Measurements from ENCODE around the gene TRMT112. TPM values are rescaled to one million over a fixed set of nuclear protein-coding genes. Genes with fewer than 3 reads are reported as not detected.
"Not testable (repeated sequence)": the region's sequence is repeated elsewhere in the genome, so short reads cannot be mapped to it uniquely, and the experiment has no call there.

TRMT112 gene
- total RNA-seq, 2 experiments from 2014 or later: 235 to 248 TPM

DNA sequence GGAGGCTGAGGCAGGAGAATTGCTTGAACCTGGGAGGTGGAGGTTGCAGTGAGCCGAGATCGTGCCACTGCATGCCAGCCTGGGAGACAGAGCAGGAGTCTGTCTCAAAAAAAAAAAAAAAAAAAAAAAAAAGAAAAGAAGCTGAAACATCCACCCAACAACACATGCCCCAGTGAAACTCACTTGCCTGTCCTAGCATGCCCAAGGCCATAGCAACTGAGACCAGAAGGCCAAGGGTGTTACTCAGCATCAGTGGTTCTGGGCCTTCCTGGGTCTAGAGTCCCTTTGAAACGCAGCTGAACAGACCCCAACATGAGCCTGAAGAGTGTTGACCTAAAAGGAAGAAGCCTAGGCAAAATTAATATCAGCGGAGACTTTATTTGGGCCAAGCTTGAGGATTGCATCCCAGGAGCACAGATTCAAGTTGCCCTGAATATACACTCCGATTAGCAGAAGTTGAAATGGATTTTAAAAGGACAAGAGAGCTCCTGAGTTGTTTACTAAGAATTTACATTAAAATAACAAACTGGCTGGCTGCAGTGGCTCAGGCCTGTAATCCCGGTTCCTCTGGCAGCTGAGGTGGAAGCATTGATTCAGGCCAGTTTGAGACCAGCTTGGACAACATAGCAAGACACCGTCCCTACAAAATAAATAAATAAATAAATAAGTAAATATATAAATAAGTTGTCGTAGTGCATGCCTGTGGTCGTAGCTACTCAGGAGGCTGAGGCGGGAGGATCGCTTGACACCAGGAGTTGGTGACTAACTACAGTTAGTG, 7.5 kb upstream of the TRMT112 start:
- Mint-ChIP-seq H3K4me3 (no peak overlapping the region), H3K9me3 (no peaks in the 10 kb centered on the region), H3K4me1 (peaks cover 12% of the 10 kb centered on the region), H3K36me3 (peaks cover 8% of the 10 kb centered on the region), H3K27ac (no peak overlapping the region), H3K27me3 (no peaks in the 10 kb centered on the region)
- no peak for DNase-seq

DNA sequence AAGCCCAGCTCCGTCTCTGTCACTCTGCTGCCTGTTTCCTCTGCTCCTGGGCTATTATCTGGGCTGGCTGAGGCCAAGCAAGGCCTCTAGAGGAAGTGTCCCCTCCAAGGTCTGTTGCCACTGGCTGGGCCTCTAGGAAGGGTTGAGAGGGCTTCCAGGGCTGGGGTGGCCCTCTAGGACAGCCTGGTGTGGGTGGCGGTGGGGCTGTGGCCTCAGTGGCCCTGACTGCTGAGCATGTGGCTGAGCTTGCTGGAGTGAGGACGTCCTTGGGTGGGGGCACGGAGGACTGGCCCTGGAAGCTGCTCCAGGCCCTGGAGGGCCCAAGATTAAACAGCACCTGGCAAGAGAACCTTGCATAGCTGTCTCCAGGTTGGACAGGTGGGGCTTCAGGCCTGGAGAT, 6.6 kb upstream of the TRMT112 start:
- not testable (repeated sequence) for DNase-seq, H3K4me3 Mint-ChIP-seq, H3K27ac Mint-ChIP-seq, H3K27me3 Mint-ChIP-seq, H3K9me3 Mint-ChIP-seq
- Mint-ChIP-seq H3K36me3 (peaks cover 11% of the 10 kb centered on the region), H3K4me1 (peaks cover 20% of the 10 kb centered on the region)

DNA sequence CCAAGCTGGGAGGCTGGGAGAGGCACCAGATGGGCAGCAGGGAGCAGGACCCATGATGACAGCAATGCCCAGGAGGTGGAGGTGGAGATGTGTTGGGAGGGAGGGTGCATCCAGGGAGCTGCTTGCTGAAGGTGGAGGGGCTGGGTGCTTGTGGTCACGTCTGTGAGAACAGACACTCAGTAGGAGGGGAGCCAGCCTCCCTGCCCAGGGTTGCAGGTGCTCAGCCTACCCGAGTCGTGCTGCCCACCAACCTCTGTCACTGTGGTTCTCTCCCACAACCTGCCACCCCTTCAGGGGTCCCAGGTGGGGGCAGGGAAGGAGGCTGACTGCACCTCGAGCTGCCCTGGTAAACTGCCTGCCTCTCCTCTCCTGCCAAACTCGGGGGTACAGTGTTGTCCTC, 6.0 kb upstream of the TRMT112 start:
- H3K4me3 Mint-ChIP-seq: no peak overlapping the region
- H3K27ac Mint-ChIP-seq: no peak overlapping the region
- peaks cover 23% of the 10 kb centered on the region for H3K4me1 Mint-ChIP-seq
- no peaks in the 10 kb centered on the region for H3K9me3 Mint-ChIP-seq
- H3K27me3 Mint-ChIP-seq: no peaks in the 10 kb centered on the region
- DNase-seq: no peak
- H3K36me3 Mint-ChIP-seq: peaks cover 12% of the 10 kb centered on the region

DNA sequence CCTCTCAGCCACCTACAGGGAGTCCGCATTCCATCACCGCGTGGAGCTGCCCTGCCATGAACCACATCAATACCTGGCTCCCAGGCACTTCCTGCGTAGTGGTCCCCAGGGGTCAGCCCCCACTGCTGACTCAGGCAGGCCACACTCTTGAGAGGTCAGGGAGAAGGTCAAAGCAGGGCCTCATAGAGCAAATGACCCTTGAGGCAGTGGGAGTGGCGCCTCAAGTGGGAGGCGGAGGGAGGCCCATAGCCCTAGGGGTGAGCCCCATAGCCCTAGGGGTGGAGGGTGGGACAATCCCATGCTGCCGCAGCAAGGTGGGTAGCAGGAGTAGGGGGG, 5.5 kb upstream of the TRMT112 start:
- DNase-seq: no peak
- Mint-ChIP-seq H3K9me3 (no peaks in the 10 kb centered on the region), H3K27ac (no peak overlapping the region)

DNA sequence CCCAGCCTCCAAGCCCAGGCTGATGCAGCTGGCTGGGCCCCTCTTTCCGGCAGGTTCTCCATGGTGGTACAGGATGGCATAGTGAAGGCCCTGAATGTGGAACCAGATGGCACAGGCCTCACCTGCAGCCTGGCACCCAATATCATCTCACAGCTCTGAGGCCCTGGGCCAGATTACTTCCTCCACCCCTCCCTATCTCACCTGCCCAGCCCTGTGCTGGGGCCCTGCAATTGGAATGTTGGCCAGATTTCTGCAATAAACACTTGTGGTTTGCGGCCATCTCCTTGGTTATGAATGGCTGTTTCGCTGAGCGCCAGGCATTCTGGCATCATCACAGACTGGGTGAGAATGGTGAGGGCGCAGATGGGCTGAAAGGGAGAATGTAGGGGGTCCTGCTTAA, 4.2 kb upstream of the TRMT112 start:
- Mint-ChIP-seq H3K9me3 (no peaks in the 10 kb centered on the region), H3K4me1 (peaks cover 29% of the 10 kb centered on the region), H3K4me3 (no peak overlapping the region), H3K36me3 (peaks cover 23% of the 10 kb centered on the region), H3K27ac (no peak overlapping the region), H3K27me3 (no peaks in the 10 kb centered on the region)
- no peak for DNase-seq

More for the DNA sequence above, 5.5 kb upstream of the TRMT112 start:
- H3K36me3 Mint-ChIP-seq: peaks cover 12% of the 10 kb centered on the region
- H3K4me3 Mint-ChIP-seq: no peak overlapping the region
- H3K4me1 Mint-ChIP-seq: peaks cover 23% of the 10 kb centered on the region
- H3K27me3 Mint-ChIP-seq: no peaks in the 10 kb centered on the region

DNA sequence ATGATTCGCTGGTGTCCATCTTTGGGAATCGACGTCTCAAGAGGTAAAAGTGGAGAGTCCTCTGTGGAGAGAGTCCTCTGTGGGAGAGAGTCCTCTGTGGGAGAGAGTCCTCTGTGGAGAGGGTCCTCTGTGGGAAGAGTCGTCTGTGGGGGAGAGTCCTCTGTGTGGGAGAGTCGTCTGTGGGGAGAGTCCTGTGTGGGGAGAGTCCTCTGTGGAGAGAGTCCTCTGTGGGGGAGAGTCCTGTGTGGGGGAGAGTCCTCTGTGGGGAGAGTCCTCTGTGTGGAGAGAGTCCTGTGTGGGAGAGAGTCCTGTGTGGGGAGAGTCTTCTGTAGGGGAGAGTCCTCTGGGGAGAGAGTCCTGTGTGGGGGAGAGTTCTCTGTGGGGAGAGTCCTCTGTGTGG, 3.7 kb upstream of the TRMT112 start:
- peak overlapping the region; percentile 27 for H3K27ac Mint-ChIP-seq
- DNase-seq: no peak
- H3K36me3 Mint-ChIP-seq: peaks cover 27% of the 10 kb centered on the region
- no peaks in the 10 kb centered on the region for H3K9me3 Mint-ChIP-seq
- no peak overlapping the region for H3K4me3 Mint-ChIP-seq
- H3K4me1 Mint-ChIP-seq: peaks cover 33% of the 10 kb centered on the region
- no peaks in the 10 kb centered on the region for H3K27me3 Mint-ChIP-seq

DNA sequence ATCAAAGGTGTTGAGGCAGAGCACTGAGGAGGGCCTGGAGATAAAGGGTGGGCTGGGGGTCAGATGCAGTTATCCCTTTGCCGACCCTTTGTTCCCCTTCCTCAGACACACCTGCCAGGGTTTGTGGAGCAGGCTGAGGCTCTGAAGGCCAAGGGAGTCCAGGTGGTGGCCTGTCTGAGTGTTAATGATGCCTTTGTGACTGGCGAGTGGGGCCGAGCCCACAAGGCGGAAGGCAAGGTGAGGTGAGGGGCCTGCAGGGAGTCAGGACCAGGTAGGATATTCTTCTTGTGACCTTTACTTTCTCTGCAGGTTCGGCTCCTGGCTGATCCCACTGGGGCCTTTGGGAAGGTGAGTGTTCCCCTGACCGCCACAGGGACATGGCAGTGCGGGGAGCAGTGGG, 3.2 kb upstream of the TRMT112 start:
- H3K4me1 Mint-ChIP-seq: peaks cover 33% of the 10 kb centered on the region
- no peaks in the 10 kb centered on the region for H3K27me3 Mint-ChIP-seq
- H3K4me3 Mint-ChIP-seq: peak overlapping the region; percentile 29
- no peak overlapping the region for H3K27ac Mint-ChIP-seq
- no peaks in the 10 kb centered on the region for H3K9me3 Mint-ChIP-seq
- H3K36me3 Mint-ChIP-seq: peaks cover 27% of the 10 kb centered on the region
- no peak for DNase-seq

DNA sequence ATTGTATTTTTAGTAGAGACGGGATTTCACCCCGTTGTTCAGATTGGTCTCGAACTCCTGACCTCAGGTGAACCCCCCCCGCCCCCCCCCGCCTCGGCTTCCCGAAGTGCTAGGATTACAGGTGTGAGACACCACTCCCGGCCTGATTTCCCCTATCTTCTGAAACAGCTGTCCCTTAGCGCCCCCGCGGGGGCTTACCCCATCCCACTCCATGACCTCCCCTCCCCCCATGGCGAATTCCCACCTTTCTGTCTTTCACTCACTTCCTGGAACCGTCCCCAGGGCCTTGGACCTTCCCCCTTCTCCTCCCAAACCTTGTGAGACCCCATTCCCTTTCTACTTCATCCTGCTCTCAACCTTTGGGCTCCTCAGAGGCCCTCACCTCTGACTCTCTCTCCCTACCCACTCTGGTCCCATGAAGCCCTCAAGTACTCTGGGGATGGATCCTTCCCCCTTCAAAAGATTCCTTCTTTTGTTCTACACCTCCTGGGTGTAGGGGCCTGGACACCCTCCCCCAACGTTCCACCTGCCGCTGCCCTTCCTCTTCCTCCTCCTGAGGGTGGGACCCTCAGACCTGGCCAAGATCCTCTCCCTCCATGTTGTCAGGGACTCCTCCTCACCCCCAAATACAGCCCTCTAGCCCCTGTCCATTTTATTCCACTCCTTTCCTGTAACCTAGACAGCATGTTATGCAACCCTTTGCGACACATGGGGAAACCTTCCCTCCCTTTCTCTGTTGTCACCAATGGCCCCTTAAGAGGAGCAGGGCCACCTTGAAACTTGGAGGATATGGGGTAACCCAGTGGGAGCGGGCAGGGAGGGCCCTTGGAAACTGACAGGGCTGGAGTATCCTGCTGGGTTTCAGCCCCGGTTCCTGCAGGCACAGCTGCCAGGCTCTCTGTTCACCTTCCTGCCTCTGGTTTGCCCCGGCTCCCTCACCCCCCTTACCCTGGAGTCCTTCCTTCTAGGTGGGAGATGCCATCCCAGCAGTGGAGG, 1.7 kb upstream of the TRMT112 start:
- no peak for DNase-seq
- peak overlapping the region; percentile 100 for H3K27ac Mint-ChIP-seq
- no peaks in the 10 kb centered on the region for H3K9me3 Mint-ChIP-seq
- H3K36me3 Mint-ChIP-seq: peaks cover 30% of the 10 kb centered on the region
- H3K4me1 Mint-ChIP-seq: peaks cover 40% of the 10 kb centered on the region
- peak overlapping the region; percentile 94 for H3K4me3 Mint-ChIP-seq
- no peaks in the 10 kb centered on the region for H3K27me3 Mint-ChIP-seq

DNA sequence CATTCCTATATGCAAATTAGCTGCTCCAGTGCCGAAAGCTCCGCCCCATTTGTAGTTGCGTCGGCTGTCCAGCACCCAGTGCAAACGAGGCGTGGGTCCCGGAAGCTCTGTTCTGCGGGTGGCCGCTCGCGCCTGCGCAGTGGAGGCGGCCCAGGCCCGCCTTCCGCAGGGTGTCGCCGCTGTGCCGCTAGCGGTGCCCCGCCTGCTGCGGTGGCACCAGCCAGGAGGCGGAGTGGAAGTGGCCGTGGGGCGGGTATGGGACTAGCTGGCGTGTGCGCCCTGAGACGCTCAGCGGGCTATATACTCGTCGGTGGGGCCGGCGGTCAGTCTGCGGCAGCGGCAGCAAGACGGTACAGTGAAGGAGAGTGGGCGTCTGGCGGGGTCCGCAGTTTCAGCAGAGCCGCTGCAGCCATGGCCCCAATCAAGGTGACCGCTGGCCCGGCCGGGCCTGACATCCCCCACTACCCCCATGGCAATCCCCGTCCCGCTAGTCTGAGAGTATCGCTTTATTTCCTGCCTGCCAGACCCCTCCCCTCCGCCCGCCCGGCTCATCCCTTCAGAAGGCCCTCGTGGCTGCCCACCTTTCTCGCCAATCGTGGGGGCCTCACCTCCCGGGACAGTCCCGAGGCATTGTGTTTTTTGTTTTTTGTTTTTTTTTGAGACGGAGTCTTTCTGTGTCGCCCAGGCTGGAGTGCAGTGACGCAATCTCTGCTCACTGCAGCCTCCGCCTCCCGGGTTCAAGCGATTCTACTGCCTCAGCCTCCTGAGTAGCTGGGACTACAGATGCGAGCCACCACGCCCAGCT, 804 bp upstream of the TRMT112 start, which contains the start of gene PRDX5:
Gene PRDX5 (plus strand): TSS at position 161 of the 805 bp plus-strand sequence. CDS start 95 bp downstream, at position 256.
- H3K36me3 Mint-ChIP-seq: peaks cover 31% of the 10 kb centered on the region
- peak within 1 kb of the TSS; percentile 100 for H3K27ac Mint-ChIP-seq
- H3K27me3 Mint-ChIP-seq: no peaks in the 10 kb centered on the region
- H3K4me3 Mint-ChIP-seq: peak within 1 kb of the TSS; percentile 94
- DNase-seq: peak; percentile 98
- peaks cover 40% of the 10 kb centered on the region for H3K4me1 Mint-ChIP-seq
- no peaks in the 10 kb centered on the region for H3K9me3 Mint-ChIP-seq

DNA sequence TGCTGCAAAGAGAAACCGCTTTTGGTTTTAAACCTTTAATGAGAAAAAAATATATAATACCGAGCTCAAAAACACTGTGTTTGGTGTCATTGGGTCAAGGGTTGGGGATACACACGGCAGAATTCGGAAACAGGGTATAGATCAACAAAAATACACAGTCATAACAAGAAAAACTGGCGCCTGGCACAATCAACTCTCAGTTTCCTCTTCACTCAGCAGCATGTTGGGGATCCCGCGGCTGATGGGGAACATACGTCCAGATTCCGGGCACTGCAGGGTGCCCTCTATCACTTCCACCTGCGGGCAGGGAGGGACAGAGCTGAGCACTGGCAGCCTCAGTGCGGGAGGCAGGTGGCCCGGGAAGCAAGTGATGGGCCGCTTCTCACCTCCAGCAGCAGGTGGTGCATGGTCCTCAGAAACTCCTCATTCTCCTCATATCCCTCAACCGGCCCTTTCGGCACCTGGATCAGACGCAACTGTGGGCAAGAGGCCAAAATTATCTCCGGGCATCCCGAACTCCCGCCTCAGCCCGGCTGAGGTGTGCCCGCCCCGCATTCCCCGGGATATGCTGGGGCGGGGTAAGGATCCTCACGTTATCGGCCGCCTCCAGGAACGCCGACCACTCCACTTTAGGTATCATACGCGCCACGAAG, 561 bp downstream of the TRMT112 start:
- no peak for DNase-seq
- peaks cover 47% of the 10 kb centered on the region for H3K4me1 Mint-ChIP-seq
- peaks cover 33% of the 10 kb centered on the region for H3K36me3 Mint-ChIP-seq
- H3K27me3 Mint-ChIP-seq: no peaks in the 10 kb centered on the region
- peak overlapping the region; percentile 94 for H3K4me3 Mint-ChIP-seq
- peak overlapping the region; percentile 100 for H3K27ac Mint-ChIP-seq
- H3K9me3 Mint-ChIP-seq: no peaks in the 10 kb centered on the region

DNA sequence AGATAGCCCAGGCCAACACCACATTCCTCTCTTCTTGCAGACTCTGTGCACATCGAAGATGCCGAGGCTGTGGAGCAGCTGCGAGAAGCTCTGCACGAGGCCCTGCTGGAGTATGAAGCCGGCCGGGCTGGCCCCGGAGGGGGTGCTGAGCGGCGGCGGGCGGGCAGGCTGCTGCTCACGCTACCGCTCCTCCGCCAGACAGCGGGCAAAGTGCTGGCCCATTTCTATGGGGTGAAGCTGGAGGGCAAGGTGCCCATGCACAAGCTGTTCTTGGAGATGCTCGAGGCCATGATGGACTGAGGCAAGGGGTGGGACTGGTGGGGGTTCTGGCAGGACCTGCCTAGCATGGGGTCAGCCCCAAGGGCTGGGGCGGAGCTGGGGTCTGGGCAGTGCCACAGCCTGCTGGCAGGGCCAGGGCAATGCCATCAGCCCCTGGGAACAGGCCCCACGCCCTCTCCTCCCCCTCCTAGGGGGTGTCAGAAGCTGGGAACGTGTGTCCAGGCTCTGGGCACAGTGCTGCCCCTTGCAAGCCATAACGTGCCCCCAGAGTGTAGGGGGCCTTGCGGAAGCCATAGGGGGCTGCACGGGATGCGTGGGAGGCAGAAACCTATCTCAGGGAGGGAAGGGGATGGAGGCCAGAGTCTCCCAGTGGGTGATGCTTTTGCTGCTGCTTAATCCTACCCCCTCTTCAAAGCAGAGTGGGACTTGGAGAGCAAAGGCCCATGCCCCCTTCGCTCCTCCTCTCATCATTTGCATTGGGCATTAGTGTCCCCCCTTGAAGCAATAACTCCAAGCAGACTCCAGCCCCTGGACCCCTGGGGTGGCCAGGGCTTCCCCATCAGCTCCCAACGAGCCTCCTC, 1.5 kb downstream of the TRMT112 start:
- H3K36me3 Mint-ChIP-seq: peaks cover 30% of the 10 kb centered on the region
- not testable (repeated sequence) for DNase-seq, H3K9me3 Mint-ChIP-seq, H3K27me3 Mint-ChIP-seq
- peak overlapping the region; percentile 94 for H3K4me3 Mint-ChIP-seq
- H3K27ac Mint-ChIP-seq: peak overlapping the region; percentile 100
- peaks cover 44% of the 10 kb centered on the region for H3K4me1 Mint-ChIP-seq

DNA sequence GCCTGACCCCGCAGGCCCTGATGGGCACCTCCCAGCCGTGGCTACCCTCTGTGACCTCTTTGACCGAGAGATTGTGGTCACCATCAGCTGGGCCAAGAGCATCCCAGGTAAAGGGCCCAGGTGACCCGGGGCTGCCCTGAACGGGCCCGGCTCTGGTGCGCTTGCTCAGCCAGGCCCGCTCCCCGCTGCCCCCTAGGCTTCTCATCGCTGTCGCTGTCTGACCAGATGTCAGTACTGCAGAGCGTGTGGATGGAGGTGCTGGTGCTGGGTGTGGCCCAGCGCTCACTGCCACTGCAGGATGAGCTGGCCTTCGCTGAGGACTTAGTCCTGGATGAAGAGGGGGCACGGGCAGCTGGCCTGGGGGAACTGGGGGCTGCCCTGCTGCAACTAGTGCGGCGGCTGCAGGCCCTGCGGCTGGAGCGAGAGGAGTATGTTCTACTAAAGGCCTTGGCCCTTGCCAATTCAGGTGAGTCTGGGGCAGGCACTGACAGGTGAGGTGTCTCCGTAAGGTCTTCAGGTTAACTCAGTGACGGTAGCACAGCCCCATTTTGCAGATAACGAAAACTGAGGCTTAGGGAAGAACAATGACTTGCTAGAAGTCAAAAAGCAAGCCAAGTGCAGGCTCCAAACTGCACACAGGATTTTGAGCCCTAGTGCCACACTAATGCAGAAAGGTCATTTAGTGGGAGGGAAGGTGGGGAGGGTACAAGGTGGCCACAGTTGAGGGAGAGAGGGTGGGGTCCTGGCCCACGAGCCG, 2.4 kb downstream of the TRMT112 start:
- H3K36me3 Mint-ChIP-seq: peaks cover 30% of the 10 kb centered on the region
- H3K27me3 Mint-ChIP-seq: no peaks in the 10 kb centered on the region
- peaks cover 43% of the 10 kb centered on the region for H3K4me1 Mint-ChIP-seq
- peak overlapping the region; percentile 20 for H3K27ac Mint-ChIP-seq
- no peaks in the 10 kb centered on the region for H3K9me3 Mint-ChIP-seq
- H3K4me3 Mint-ChIP-seq: peak overlapping the region; percentile 7
- no peak for DNase-seq

DNA sequence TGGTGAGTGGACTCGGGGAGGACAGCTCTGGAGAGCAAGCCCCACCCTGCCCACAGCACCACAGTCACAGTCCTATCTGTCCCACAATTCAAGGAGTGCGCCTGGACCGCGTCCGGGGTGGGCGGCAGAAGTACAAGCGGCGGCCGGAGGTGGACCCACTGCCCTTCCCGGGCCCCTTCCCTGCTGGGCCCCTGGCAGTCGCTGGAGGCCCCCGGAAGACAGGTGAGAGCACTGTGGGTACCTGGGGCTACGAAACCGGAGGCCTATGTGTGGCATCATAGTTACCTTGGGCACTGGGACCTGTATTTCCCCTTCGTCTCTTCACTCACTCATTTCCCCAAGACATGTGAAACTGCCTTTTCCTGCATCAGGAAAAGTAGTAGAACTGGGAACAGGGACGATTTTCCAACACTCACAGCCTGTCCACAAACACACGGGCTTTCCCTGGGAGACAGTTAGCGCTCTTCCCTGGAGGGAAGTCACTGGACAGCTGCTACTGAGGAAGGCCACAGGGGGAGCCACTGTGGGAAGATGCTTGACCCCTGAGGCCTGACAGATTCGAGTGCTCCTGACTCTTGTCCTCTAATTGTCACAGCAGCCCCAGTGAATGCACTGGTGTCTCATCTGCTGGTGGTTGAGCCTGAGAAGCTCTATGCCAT, 3.1 kb downstream of the TRMT112 start:
- peaks cover 29% of the 10 kb centered on the region for H3K36me3 Mint-ChIP-seq
- peaks cover 39% of the 10 kb centered on the region for H3K4me1 Mint-ChIP-seq
- DNase-seq: no peak
- no peak overlapping the region for H3K4me3 Mint-ChIP-seq
- no peaks in the 10 kb centered on the region for H3K27me3 Mint-ChIP-seq
- no peak overlapping the region for H3K27ac Mint-ChIP-seq
- H3K9me3 Mint-ChIP-seq: no peaks in the 10 kb centered on the region
